Medulla oblongata (tissue), 1 donor: Measurements from ENCODE around the gene ELFN1.

ENCODE experiments used
- DNase-seq: peaks from one replicate; pipeline ENCODE4 v3.0.0-alpha.2; 2015; ENCODE audit errors: extremely low spot score

The ELFN1 gene

DNA sequence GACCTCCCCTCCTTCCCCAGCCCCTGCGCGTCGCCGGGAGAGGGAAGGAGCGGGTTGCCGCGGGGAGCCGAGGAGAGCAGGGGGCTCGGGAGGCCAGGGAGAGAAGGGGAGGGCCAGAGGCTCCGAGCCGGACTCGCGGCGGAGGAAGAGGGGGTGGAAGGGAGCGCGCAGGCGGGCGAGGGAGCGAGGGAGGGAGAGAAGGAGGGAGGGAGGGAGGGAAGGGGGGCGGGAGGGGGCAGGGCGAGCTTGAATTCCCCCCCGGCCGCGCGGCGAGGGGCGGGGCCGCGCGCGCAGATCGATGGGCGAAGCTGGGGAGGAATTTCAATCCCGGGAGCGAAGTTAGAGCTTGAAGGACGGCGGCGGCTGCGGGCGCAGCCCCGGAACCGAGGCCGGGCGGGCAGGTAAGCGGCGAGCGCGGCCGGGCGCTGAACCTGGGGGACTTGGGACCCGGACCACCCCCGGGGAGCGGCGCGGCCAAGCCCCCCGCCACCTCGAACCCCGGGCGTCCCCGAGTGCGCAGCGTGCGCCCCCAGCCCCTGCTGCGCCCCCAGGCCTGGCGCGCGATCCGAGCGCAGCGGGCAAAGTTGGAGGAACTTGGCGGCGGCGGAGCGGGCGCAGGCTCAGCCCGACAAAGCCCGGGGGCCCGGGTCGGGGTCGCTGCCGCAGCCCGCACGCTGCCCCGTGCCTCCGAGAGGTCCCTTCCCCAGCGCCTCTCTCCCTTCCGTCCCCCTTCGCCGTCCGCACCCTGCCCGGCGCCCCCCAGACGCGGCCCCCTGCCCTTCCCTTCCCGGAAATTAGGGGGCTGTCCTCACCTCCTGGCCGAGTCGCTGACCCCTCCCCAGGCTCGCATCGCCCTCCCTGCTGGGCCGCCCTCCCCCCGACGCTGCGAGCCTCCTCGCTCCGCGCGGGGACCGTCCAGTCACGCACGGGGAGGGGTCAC lies at the start of gene ELFN1:
ELFN1 (plus strand) TSS at position 324 of the 940 bp plus-strand sequence. CDS start 74,320 bp downstream, outside the sequence.
- no peak for DNase-seq

DNA sequence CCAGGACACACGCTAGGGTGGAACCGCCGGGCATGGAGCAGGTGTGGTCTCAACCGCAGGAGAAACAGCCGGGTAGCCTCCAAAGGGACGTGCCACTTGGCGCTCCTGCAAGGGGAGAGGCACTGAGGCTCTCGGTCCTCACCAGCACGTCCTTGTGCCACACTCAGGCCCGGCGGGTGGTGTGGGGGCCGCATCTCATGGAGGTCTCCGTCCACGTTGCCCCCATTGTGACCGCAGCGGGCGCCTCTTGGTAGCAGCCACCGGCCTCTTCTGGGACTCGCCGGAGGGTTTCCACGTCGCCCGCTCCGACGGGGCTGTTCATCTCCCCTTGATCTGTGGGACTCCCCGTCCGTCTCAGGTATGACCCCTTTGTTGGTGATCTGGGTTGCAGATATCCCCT lies 49.2 kb upstream of the ELFN1 start:
- no peak for DNase-seq

DNA sequence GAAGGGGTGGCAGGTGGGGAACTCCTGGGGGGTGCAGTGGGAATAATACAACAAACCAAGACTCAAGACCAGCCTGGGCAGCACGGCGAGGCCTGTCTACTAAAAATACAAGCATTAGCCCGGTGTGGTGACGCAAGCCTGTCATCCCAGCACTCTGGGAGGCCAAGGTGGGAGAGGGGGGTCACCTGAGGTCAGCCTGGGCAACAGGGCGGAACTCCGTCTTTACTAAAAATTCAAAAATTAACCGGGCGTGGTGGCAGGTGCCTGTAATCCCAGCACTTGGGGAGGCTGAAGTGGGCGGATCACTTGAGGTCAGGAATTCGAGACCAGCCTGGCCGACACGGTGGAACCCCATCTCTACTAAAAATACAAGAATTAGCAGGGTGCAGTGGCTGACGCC lies 48.4 kb upstream of the ELFN1 start:
- no peak for DNase-seq

DNA sequence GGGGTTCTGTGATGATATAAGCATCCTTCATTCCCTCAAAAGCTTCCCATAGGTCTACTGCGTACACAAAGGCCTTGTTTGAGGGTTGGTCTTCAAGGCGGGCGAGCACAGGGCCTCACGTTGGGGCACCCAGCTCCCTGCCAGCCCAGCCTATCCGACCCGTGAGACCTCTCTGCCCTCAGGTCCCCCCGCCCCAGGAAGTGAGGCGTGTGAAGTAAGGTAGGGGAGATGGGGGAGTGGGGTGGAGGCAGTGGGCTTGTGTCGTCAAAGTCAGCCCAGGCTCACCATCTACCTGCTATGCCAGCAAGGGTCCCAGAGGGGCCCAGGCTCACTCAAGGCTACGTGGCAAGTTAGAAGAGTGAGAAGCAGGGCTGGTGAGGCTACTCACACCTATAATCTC lies 47.6 kb upstream of the ELFN1 start:
- no peak for DNase-seq

DNA sequence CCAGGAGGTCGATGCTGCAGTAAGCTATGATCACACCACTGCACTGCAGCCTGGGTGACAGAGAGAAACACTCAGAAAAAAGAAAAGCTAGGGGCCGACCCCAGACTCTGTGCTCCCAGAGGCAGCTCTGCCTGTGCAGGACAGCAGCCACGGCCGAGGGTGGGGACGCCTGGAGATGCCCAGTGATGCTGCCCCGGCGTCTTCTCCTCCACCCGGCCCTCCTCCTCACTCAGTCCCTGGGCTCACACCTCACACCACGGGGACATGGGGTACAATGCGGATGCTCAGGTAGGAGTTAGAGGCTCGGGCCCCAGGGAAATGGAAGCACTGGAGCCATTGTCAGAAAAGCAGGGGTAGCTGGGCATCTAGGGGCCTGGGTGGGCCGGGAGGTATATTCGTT lies 46.3 kb upstream of the ELFN1 start:
- DNase-seq: no peak

DNA sequence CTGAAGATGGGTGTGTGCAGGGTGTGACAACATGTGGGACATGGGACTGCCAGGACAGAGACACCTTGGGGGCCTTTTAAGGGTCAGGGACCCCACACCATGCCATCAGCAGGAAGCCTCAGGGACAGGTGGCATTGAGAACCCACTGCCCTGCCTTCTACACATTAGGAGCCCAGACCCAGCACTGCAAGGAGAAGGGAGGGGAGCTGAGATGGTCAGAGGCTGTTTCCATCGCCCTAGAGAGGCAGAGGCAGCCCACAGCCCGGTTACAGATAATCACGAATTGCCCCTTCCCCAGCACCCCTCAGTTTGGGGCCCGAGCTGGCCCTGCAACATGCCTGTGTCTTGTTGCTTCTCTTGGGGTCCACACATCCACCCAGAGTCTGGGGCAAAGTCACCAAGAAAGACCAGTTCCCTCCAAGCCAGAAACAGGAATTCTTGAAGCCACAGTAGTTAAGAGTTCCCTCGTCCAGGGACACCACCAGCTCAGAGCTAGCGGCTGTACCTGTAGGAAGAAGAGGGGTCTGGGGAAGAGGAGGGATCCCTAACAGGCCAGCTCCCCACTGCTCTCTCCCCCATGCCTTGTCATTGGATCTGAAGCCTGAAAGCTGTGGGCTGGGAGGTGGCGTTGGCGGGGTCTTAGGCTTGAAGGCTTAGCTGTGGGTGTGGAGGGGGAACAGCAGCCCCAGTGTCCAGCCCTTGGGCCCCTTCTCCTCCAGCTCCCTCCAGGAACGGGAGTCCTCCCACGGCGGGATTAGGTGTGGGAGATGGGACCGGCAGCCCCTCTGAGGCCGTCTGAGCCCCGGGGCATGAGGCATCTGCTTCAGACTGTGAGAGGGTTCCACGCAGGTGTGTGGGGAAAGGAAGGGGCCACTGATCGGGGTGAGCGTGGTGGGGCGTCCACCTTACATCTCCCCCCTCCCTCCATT lies 44.8 kb upstream of the ELFN1 start:
- DNase-seq: no peak

DNA sequence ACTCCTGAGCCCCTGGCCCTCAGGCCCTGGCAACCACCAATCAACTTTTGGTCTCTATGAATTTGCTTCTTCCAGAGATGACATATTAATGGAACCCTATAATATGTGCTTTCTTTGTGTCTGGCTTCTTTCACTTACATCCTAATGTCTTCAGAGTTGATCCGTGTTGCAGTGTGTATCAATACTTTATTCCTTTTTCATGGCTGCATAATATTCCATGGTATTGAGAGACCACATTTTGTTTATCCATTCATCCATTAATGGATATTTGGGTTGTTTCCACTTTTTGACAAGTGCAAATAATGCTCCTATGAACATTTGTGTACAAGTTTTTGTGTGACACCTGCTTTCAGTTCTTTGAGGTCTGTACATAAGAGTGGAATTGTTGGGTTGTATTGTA lies 43.3 kb upstream of the ELFN1 start:
- no peak for DNase-seq

DNA sequence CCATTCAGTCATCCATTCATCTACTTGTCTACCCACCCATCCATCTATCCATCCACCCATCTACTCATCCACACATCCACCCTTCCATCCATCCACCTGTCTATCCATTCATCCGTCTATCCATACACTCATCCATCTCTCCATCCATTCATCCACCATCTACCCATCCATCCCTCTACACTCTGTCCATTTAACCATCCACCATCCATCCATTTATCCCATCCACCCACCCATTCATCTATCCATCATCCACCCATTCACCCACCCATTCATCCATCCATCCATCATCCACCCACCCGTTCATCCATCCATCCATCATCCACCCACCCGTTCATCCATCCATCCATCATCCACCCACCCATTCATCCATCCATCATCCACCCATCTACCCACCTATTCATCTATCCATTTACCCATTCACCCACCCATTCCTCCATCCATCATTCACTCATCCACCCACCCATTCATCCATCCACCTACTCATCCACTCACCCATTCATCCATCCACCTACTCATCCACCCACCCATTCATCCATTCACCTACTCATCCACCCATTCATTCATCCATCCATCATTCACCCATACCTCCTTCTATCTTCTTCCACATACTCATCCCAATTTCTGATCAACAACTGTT lies 39.3 kb upstream of the ELFN1 start:
- DNase-seq: no peak

DNA sequence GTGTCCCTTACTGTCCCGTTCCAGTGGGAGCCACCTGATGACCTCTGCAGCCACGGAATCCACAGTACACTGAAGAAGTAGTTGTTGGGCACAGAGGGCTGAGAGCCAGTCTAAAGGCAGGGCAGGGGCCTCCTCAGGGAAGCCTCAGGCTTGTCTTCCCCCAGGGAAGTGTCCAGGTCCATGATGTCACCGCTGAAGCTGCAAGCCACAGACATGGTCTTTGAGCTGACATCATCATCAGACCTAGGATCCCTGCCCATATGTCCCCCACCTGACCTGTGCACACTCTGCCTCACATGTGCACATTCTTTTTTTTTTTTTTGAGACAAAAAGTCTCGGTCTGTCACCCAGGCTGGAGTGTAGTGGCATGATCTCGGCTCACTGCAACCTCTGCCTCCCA lies 38.4 kb upstream of the ELFN1 start:
- DNase-seq: no peak

DNA sequence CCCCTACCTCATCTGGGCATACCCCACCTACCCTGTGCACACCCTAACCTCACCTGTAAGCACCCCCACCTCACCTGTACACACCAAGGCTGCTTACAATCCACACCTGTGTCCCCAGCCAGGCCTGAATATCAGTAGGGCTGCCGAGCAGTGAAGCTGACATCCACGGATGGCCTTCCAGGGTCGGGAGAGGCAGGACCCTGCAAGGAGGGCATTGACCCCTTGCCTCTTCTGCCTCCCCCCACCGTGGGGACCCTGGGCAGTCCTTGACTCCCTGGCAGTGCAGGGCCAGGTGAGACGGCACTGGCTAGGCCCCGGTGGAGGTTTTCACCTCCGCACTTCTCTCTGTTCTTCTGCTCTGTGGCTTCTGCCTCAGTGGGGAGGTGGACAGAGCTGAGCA lies 37.6 kb upstream of the ELFN1 start:
- DNase-seq: no peak

DNA sequence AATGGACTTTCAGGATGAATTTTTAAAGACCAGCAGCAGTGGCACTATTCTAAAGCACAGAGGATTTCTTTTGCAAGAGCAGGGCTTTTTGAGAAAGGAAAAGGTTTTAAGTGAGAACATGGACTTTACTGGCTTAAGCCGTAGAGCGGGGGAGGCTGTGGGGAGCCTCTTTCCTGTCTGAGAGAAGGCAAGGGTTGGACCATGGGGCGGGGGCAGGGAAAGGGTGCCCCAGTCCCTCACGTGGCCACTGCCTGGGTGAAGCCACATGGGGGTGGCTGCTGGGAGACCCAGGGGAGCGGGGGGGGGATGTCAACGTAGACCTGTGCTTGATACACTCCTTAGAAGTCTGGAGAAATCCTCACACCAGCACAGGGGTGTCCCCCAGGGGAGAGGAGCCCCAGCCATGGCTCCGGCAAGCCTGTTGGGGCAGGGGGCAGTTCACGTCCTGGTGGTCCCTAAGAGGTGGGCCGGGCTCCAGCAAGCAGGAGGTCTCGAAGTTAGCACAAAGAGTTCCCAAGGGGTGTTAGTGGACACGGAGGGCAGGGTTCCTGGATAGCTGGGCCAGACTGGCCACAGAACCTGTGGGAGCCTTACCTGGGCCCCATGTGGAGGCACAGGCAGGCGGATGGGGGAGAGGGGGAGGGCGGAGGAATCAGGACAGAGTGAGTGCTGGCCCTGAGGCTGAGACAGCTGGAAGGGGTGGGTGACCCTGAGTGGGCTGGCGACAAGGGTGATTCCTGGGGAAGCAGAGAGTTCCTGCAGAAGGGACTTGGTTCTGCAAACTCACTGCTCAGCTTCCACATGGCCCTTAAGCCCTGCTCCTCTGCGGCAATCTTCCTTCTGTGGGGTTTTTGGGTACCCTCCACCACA lies 36.9 kb upstream of the ELFN1 start:
- no peak for DNase-seq

DNA sequence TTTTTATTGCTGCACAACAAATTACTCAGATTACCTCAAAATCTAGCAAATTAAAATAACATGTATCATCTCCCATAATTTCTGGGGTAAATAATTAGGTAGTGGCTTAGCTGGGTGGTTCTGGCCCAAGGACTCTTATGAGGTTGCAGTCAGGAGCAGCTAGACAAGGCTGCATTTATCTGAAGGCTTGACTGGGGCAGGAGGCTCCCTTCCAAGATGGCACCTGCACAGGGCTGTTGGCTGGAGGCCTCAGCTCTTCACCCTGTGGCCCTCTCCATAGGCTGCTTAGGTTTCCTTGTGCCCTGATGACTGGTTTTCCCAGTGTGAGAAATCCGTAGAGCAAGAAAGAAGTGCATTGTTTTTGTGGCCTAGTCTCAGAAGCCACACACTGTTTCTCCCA lies 34.7 kb upstream of the ELFN1 start:
- DNase-seq: no peak

DNA sequence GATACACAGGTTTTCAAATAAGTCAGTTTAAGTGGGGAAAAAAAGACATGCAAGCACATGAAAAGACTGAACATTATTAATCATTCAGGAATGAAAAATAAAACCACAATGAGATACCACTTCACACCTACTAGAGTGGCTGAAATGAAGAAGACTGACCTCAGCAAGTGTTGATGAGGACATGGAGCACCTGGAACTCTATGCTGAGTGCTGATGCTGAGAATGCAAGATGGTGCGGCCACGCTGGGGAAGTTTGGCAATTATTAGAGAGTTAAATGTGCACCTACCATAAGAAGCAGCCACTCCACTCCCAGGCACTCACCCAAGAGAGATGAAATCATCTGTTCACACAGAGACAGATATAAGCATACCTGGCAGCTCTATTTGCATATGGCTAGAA lies 32.9 kb upstream of the ELFN1 start:
- DNase-seq: no peak

DNA sequence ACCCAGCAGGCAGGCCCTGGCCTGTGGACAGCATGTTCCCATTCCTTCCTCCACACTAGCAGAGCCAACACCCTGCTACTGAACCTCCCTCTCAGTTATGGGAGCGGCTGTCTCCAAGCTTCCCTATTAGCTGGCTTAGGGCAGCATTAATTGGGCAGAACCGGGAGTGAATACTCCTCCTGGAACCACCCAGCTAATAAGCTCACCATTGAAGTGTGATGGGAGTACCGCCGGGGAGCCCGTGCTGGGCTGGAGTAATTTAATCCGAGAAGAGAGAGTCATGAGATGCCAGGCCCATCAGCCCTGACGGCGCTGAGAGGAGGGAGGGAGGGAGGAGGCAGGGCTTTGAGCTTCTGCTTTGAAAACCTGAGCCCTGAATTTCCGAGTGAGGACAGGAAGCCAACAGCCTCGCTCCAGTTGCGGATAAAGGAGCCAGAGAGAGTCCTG lies 31.8 kb upstream of the ELFN1 start:
- DNase-seq: no peak

DNA sequence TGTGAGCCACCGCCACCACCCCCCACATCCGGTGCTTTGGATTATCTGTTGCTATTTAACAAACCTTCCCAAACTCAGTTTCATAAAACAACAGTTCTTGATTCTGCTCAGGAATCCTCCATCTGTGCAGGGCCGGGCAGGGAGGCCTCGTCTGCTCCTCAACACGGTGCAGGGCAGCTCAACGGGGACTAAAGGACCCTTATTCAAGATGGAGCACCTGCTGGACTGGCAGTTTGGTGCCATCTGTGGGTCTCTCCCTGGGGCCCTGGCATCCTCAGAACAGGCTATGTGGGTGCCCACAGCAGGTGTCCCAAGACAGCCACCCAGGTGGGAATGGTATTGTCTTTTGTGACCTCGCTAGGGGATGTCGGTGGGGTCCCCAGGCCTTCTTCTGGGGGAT lies 31.0 kb upstream of the ELFN1 start:
- no peak for DNase-seq

DNA sequence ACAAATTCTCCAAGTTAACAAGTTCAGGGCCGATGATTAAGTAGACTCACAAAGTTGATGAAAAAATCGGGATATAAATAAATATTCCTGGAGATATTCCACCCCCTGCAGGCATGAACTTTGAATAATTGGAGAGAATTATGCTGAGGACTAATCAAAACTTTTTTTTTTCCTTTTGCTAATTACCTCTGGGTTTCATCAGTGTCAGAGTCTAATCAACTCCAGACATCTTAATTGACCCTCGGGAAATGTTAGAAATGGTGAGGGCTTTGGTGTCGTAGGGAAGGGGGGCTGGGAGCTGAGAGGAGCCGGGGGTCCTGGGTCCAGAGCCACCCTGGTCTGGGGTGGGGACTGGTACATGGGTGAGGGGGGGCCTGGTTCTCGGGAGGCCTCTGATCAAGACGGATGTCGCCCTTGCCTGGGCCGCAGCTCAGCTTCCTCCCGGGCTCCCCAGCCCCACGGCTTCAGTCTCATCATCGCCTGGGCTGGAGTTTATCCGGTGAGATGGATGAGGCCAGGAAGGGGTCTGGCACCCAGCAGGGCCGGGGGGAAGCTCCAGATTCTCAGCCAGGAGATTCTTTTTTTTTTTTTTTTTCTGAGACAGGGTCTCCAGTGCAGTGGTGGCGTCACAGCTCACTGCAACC lies 30.4 kb upstream of the ELFN1 start:
- DNase-seq: no peak

DNA sequence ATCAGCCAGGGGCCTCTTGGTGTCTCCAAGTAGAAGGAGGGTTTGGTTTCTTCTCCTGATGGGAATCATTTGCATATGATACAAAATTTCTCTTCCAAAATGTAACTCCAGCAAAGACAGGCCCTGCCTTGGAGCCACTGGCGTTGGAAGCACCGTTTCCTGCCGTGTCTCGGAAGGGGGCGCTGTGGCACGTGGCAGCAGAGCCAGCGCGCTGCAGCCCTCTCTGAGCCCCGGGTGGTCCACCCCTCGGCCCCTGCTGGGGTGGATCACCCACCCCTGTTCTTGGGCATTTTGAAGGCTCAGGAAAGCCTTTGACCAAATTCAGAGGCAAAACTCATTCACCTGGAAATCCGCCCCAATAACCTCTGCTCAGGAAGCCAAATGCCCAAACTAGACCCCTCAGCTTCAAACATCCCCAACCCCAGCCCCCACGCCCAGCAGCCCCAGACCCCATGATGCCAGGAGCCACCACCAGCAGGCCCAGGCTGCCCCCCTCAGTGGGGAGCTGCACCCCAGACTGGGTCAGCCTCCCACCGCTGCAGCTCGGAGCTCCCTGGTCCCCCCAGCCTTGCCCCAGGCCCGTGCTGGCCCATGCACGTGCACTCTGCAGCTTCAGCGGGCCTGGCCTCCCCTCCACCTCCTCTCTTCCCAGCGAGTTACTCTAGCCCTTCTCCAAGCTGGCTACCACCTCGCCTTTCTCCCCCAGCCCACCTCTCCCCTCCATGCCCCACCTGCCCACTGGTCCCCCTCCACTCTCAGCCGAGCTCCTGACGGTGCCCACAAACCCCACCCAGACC lies 29.5 kb upstream of the ELFN1 start:
- no peak for DNase-seq

DNA sequence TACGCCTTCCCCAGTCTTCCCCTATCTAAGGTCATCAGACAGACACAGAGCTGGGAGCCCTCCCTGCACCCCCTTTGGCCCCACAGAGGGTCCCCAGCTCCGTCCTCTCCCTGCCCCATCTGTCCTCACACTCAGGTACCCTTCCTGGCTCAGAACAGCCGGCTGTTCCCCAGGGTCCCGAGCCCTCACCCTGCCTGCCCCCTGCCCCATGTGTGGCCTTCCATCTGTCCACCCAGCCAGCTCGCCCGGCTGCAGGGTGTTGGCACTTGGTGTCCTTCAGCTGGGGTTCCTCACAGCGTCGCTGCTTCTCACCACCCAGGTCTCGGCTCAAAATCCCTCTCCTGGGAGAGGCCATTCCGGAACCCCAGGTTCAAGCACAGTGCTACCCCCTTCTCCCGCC lies 28.9 kb upstream of the ELFN1 start:
- DNase-seq: no peak

DNA sequence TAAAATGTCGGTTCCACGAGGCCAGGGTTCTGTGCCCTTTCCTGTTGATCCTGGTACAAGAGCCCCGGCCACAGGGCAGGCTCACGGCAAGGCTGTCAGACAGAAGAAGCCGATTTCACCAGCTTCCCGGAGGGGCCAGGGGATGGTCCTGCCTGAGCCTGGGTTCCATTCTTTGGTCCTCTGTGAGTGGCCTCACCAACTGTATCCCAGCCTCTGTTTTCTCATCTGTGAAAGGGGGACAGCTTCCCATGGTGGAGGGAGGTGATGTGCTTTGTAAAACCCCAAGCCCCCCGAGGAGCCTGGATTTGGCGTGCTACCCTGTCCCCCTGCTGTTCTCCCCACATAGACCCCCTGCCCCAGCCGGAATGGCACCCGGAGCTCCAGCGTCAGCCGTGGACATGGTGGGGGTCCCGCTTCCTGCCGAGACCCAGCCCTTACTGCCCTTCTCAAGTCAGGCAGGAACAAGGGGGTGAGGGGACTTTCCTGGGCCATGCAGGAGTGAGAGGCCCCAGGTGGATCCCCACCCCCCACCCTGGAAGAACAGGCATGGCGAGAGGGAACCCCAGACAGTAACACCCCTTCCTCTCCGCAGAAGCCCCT lies 28.3 kb upstream of the ELFN1 start:
- no peak for DNase-seq
